HG03097 (cell line): Measurements from ENCODE around the gene HIC2.
"Not testable (repeated sequence)": the region's sequence is repeated elsewhere in the genome, so short reads cannot be mapped to it uniquely, and the experiment has no call there.

Experiments used
- ATAC-seq: cut with Tn5 transposase; IDR thresholded peaks from one replicate; pipeline ENCODE4 v1.9.1; 2021; ENCODE audit not compliant: unreplicated experiment, low FRiP score

Gene HIC2

DNA sequence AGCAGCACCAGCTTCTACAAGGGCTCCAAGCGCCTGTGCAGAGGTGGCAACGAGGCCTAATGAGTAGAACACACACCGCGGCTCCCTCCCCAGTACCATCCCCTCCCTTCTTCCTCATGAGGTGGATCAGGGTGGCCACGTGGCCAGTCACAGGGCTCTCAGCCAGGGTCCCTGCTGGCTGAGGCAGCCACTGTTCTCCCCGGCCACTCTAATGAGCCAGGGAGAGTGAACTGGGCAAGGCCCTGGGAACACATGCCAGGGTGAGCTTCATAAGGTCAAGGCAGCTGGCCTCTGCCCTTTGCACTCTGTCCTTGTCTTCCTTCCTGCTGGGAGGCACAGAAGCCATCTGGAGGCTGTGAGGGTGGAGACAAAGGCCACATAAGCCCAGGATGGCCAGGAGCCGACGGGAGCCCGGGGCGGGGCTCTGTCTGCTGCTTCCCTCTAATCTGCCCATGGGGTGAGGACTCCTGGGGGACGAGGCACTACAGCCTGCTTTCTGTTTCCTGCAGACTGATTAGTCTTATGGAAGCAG is 72.0 kb downstream of the HIC2 start:
- not testable (repeated sequence) for ATAC-seq

DNA sequence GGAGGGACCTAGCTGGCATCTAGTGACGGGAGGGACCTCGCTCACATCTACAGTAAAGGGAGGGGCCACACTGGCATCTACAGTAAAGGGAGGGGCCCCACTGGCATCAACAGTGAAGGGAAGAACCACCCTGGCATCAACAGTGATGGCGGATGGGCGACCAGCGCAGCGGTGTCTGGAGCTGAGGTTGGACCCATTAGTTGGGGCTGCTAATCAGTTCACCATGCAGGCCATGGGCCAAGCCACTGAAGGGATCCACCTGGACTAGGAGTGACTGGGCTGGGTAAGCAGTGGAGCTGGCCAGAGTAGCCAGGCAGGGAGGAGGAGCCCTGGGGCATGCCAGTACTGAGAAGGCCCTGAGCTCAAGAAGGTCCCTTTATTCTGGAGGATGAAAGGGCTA is 73.4 kb downstream of the HIC2 start:
- ATAC-seq: not testable (repeated sequence)

DNA sequence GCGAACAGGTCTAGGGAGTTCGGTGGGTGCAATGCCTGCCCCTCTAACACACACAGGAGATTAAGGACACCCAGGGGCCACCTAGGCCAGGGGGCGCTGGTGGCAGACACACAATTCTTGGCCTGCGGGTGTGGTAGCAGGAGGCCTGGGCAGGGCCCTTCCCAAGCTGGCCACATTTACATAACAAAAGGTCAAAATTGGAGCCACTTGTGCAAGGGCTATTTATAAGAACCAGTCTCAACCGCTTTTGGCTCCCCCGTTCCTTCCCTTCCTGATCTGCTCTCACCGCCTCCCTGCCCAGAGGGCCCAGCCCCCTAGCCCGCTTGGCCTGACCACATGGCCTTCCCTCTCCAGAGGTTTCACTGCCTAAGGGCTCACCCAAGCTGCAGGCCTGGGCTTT is 75.1 kb downstream of the HIC2 start:
- ATAC-seq: not testable (repeated sequence)

DNA sequence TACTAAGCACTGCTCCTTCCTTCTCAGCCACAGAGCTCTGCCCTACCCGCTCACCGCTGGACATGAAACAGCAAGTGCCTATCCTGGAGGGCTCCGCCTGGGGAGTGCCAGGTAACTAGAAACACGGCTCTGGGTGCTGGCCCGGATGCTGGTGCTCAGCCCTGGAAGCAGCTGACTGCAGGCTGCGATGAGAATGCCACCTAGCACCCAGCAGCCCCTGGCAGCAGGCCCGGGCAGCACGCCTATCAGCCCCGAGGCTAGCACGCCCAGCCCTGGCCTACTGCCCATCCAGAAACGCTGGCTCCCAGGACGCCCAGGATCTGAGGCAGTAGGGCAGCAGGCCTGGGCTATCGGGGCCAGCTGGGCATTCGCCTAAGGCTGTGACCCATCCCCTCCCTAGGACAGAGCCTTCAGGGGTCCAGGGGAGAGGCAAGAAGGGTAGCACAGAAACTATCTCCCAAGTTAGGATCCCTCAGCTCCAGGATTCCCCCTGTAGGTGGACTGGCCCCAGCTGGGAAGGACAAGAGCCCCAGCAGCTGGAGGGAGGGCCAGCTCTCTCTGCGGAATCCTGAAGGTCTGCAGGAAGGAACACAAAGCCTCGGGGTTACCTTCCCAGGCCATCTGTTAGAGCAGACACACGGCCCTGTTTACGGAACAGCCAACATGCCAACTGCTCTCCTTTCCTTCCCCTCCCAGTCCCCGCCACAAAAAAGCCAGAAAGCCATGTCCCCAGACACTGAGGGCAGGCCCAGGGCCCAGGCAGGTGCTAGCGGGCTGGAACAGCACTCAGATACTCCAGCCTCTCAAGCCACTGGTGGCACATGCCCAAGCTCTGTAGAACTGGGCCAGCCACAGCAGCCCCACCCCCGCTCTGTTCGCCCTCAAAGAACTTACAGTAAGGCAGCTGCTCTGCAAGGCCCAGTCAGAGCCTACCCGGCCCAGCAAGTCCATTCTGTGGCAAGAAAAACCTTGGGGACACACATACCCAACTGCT is 76.9 kb downstream of the HIC2 start:
- not testable (repeated sequence) for ATAC-seq

DNA sequence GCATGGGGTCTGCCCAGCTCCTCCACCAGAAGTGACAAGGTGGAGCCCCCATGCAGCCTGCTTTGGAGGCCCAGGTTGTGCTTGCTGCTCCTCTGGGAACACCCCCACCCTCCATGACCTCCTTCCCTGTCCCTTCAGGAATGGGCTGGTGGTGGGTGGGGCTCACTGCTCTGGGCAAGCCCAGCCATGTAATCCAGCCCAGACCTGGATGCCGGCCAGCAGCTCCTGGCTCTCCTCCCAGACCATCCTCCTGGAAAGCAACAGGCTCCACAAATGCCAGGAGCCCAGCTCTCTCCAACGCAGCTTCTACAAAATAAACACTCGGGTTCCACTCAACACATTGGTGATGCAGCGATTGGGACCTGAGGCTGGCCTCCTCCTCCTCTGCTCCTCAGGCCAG is 80.8 kb downstream of the HIC2 start:
- not testable (repeated sequence) for ATAC-seq

DNA sequence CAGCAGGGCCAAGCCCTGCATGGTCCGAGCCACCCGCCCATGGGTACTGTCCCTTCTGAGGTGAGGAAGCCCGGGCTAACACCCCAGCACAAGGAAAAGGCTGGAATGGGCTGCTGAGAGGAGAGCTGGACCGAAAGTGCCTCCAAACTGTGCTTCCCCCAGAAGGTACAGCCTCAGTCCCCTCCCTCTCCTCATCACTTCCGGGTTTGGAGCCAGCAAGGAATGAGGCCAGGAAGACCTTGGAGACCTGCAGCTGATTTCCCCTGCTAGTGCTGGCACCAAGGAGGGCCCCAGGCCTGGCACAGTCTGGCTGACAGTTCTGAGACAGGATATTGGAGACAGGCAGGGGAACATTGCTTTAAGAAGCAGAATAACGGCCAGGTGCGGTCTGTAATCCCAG is 81.3 kb downstream of the HIC2 start:
- ATAC-seq: not testable (repeated sequence)

DNA sequence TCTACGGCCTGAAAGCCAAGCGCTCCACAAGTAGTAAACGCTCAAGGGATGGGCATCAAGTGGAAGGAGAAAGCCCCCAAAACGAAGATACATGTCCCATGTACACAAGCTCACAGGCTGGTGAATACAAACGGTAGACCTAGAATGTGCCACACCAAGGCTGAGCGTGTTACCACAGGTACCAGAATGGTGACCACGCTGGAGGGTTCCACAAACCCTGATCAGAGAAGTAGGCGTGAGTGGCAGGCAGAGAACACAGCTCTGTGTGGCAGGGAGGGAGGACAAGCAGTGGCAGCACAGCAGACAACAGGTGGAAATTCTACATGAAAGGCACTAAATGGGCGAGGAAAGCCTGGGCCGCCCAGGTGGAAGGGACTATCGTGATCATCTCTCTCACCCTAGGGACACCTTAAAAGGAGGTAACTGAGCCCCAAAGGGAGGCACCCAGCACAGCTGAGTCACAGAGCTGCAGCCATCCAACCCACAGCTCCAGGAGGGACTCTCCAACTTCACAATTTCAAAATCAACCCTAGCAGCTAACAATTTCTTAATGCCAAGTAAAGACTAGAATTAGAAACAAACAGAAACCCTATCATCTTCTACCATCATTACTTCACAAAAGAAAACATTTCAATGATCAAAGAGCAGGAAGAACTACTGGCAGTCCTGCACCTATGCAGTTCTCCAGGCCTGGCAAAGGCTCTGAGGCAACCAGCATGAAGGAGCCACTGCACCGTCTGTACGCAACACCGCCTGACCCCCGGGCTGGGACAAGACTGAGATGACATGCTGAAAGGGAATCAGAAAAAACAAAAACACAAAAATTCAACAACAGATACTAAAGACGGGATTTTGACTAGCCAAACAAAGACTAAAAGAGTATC is 82.7 kb downstream of the HIC2 start:
- not testable (repeated sequence) for ATAC-seq
